Measurements from ENCODE around the gene EIF4G3.
"Not testable (repeated sequence)": the region's sequence is repeated elsewhere in the genome, so short reads cannot be mapped to it uniquely, and the experiment has no call there.

DNA sequence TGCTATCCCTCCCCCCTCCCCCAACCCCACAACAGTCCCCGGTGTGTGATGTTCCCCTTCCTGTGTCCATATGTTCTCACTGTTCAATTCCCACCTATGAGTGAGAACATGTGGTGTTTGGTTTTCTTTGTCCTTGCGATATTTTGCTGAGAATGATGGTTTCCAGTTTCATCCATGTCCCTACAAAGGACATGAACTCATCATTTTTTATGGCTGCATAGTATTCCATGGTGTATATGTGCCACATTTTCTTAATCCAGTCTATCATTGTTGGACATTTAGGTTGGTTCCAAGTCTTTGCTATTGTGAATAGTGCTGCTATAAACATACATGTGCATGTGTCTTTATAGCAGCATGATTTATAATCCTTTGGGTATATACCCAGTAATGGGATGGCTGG, 269.2 kb downstream of the EIF4G3 start:
- TF ChIP-seq, protein P1, sequence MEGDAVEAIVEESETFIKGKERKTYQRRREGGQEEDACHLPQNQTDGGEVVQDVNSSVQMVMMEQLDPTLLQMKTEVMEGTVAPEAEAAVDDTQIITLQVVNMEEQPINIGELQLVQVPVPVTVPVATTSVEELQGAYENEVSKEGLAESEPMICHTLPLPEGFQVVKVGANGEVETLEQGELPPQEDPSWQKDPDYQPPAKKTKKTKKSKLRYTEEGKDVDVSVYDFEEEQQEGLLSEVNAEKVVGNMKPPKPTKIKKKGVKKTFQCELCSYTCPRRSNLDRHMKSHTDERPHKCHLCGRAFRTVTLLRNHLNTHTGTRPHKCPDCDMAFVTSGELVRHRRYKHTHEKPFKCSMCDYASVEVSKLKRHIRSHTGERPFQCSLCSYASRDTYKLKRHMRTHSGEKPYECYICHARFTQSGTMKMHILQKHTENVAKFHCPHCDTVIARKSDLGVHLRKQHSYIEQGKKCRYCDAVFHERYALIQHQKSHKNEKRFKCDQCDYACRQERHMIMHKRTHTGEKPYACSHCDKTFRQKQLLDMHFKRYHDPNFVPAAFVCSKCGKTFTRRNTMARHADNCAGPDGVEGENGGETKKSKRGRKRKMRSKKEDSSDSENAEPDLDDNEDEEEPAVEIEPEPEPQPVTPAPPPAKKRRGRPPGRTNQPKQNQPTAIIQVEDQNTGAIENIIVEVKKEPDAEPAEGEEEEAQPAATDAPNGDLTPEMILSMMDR (optimal IDR thresholded peaks at IDR 0.05 in 1 of 3, IDR thresholded peaks at IDR 0.05 in 1 of 3, conservative IDR thresholded peaks at IDR 0.05 in 1 of 3; ENCODE audit: extremely low read depth in 1 of 3, insufficient read depth in 2 of 3, low read length in 3 of 3) = not testable (repeated sequence)
- not testable (repeated sequence) for TF ChIP-seq EZH2 (IDR thresholded peaks at IDR 0.05; ENCODE audit: low read length)
